HFF-Myc (cell line): ENCODE results near the gene MORC4.
"Not testable (repeated sequence)": the region's sequence is repeated elsewhere in the genome, so short reads cannot be mapped to it uniquely, and the experiment has no call there.

Experiments used
- DNase-seq: peaks from one replicate; pipeline ENCODE4 v3.0.0-alpha.2; 2011; ENCODE audit warnings: low read depth; ENCODE audit errors: extremely low read depth
- H3K4me3 ChIP-seq: replicated peaks from 2 replicates; pipeline ENCODE4 v1.5.1; 2011; ENCODE audit warnings: low read depth, mild to moderate bottlenecking, control low read depth, low read length
- CTCF ChIP-seq: IDR thresholded peaks from 2 replicates; pipeline ENCODE4 v1.5.1; 2012; ENCODE audit warnings: mild to moderate bottlenecking, low read depth, low read length, control low read depth; ENCODE audit errors: missing control alignments

MORC4 gene

GRCh38 chrX:106973433-106974149, 26.4 kb downstream of the MORC4 start:
- TF ChIP-seq CTCF: no peak
- no peak for DNase-seq
- H3K4me3 ChIP-seq: no peak overlapping the region

- TF ChIP-seq CTCF: no peak
- no peak overlapping the region for H3K4me3 ChIP-seq
- no peak for DNase-seq
Observed at GRCh38 chrX:106972896-106973295, 27.1 kb downstream of the MORC4 start.

- not testable (repeated sequence) for DNase-seq, H3K4me3 ChIP-seq
Observed at GRCh38 chrX:106966547-106966946, 33.5 kb downstream of the MORC4 start.

GRCh38 chrX:106964290-106964689, 35.7 kb downstream of the MORC4 start:
- no peak for TF ChIP-seq CTCF
- no peak overlapping the region for H3K4me3 ChIP-seq

GRCh38 chrX:106963111-106963510, 36.9 kb downstream of the MORC4 start:
- no peak overlapping the region for H3K4me3 ChIP-seq
- no peak for TF ChIP-seq CTCF
- no peak for DNase-seq

More at GRCh38 chrX:106964290-106964689, 35.7 kb downstream of the MORC4 start:
- no peak for DNase-seq

- peak; percentile 9 for TF ChIP-seq CTCF
- H3K4me3 ChIP-seq: no peak overlapping the region
- DNase-seq: no peak
Observed at GRCh38 chrX:106959901-106960300, 40.1 kb downstream of the MORC4 start.

- no peak for TF ChIP-seq CTCF
- H3K4me3 ChIP-seq: no peak overlapping the region
- peak; percentile 22 for DNase-seq
Observed at GRCh38 chrX:106957856-106958255, 42.2 kb downstream of the MORC4 start.
